NCI-H510A treated with DMSO at 0.1 percent for 48 hours (cell line): ENCODE data around the gene GOLIM4.
"Not testable (repeated sequence)": the region's sequence is repeated elsewhere in the genome, so short reads cannot be mapped to it uniquely, and the experiment has no call there.

Experiments
- DNase-seq: peaks from one replicate; lab custom pipeline; 2025; lab: John Stamatoyannopoulos, UW

Gene GOLIM4, protein sequence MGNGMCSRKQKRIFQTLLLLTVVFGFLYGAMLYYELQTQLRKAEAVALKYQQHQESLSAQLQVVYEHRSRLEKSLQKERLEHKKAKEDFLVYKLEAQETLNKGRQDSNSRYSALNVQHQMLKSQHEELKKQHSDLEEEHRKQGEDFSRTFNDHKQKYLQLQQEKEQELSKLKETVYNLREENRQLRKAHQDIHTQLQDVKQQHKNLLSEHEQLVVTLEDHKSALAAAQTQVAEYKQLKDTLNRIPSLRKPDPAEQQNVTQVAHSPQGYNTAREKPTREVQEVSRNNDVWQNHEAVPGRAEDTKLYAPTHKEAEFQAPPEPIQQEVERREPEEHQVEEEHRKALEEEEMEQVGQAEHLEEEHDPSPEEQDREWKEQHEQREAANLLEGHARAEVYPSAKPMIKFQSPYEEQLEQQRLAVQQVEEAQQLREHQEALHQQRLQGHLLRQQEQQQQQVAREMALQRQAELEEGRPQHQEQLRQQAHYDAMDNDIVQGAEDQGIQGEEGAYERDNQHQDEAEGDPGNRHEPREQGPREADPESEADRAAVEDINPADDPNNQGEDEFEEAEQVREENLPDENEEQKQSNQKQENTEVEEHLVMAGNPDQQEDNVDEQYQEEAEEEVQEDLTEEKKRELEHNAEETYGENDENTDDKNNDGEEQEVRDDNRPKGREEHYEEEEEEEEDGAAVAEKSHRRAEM

DNA sequence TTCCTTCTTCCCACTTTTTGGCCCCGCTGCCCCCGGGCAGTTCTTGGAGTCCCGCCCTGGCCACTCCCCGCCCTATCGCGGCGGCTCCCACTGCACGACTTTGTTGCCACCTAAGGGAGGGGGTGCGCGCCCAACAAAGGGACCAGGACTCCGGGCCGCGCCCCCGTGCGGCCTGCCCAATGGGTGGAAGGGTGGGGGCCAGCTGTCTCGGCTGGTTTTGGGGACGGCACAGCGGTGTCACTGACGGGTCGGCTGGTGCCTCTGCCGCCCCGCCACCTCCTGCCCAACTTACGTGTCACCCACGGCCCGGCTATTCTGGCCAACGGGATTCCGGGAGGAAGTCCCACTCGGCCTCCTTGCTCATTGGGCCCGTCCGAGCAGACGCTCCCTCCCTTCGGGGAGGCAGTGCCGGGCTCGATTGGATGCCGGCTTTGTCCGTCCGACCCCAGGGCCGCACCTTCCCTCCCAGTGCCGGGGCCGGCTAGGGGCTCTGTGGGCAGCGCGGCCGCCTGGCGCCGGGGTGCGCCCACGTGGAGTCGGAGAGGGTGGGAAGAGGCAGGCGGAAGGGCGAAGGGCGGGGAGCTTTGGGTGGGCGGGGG is at the start of gene GOLIM4:
Gene GOLIM4 (minus strand): TSS at position 314 of the 599 bp plus-strand sequence. CDS start 639 bp downstream, outside the sequence.
- peak; percentile 88 for DNase-seq

DNA sequence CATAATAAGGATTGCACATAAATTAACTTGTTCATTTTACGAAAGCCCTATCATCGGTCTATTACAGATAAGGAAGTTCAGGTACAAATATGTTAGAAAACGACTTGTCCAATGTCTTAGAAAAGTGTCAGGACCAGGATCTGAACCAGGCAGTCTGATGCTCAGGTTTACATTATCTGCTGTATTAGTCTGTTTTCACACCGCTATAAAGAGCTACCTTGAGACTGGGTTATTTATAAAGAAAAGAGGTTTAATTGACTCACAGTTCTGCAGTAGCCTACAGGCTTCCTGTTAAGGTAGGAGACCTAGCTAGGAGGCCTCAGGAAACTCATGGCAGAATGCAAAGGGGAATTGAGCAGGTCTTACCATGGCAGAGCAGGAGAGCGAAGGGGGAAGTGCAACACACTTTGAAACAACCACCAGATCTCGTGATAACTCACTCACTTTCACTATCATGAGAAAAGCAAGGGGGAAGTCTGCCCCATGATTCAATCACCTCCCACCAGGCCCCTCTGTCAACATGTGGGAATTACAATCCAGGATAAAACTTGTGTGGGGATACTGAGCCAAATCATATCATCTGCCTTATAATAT is 45.8 kb upstream of the GOLIM4 start:
- no peak for DNase-seq

DNA sequence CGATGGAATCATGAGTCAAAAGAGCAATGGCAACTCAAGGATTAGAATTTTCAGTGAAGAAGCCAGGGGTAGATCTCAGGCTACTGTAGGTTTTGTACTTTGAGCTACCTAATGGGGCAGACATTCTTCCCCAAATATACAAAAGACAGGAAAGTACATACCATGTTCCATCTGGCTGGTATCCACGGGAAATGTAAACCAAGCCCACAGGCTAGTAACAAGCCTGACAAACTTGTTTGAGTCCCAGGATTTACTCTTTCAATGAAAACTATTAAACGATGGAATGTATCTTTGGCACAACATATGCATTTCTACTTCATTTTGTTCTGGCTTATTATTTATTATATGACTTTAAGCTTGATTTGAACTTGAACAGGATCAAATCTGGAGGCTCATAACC is 44.2 kb upstream of the GOLIM4 start:
- no peak for DNase-seq

DNA sequence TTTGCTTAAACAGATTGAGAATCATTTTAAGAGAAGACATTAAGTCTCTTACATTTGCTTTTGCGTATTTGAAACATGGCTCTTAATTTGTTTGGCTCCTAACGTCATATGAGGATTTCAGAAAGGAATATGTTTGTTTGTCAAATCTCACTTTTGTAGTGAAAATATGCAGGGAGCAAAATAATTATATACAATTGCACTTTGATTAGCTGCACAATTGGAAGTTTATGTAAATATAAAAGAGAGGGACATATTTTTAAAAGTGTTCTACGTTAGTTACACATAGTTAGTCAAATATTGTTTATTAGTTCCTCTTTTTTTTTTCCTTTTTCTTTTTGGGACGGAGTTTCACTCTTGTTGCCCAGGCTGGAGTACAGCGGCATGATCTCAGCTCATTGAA is 42.7 kb upstream of the GOLIM4 start:
- no peak for DNase-seq

DNA sequence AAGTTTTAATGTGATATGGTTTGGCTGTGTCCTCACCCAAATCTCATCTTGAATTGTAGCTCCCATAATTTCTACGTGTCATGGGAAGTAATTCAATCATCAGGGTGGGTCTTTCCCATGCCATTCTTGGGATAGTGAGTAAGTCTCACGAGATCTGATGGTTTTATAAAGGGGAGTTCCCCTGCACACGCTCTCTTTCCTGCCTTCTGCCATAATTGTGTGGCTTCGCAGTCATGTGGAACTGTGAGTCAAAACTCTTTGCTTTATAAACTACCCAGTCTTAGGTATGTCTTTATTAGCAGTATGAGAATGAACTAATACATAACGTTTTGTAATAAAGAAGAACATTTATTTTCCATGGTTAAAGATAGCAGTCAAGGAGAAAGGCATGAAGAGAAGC is 39.2 kb upstream of the GOLIM4 start:
- no peak for DNase-seq

DNA sequence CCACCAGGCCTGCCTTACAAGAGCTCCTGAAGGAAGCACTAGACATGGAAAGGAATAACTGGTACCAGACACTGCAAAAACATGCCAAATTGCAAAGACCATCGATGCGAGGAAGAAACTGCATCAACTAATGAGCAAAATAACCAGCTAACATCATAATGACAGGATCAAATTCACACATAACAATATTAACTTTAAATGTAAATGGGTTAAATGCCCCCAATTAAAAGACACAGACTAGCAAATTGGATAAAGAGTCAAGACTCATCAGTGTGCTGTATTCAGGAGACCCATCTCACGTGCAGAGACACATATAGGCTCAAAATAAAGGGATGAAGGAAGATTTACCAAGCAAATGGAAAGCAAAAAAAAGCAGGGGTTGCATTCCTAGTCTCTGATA is 34.5 kb upstream of the GOLIM4 start:
- DNase-seq, result not testable (repeated sequence)

DNA sequence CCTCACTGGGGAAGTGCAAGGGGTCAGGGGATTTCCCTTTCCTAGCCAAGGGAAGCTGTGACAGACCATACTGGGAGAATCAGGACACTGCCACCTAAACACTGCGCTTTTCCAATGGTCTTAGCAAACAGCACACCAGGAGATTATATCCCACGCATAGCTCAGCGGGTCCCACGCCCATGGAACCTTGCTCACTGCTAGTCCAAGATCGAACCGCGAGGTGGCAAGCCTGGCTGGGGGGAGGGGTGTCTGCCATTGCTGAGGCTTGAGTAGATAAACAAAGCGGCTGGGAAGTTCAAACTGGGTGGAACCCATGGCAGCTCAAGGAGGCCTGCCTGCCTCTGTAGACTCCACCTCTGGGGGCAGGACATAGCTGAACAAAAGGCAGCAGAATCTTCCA is 32.7 kb upstream of the GOLIM4 start:
- not testable (repeated sequence) for DNase-seq

DNA sequence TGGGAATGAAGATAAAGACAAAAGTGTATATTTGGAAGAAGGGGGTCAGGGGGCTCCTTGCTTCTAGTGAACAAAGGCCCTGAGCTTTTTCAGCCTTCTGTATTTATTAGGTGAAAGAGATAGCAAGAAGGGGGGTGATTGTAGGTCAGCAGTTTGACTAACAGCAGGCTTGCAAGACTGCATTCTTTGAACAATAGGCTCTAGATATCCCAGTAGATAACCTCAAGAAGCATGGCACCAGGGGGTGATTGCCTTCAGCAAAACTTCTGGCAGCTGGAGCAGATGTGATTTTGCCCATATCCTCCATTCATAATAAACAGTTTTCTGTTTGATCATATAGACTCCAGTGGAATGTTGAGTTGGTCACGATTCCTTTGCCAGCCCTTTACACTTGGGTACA is 31.7 kb upstream of the GOLIM4 start:
- DNase-seq, result no peak

DNA sequence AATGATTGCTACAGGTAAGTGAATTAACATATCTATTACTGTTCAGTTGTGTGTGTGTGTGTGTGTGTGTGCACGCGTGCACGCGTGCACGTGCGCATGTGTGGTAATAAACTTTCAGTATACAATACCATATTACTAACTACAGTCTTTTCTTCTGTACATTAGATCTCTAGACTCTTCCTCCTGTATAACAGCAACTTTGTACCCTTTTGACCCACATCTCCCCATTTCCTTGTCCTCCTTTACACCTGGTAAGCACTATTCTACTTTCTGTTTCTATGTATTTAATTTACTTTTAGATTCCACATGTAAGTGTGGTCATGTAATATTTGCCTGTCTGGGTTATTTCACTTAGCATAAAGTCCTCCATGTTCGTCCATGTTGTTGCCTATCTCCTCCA is 29.1 kb upstream of the GOLIM4 start:
- DNase-seq, result no peak

DNA sequence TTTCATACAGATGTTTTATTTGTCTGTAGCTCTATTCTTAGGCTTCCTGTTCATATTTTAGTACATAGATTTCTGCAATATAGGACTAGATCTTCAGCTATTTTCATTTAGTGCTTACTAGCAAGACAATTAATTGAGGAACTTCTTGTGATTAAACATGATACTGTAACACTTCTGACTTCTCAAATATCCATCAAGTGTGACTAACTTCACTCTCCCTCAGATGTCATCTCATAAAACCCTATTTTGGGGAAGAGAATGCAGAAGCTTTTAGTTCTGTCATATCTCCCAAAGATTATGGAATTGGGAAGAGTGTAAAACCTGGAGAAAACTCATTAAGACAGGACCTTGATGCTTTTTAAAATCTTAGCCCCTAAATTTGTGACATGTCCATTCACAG is 28.6 kb upstream of the GOLIM4 start:
- DNase-seq, result no peak

DNA sequence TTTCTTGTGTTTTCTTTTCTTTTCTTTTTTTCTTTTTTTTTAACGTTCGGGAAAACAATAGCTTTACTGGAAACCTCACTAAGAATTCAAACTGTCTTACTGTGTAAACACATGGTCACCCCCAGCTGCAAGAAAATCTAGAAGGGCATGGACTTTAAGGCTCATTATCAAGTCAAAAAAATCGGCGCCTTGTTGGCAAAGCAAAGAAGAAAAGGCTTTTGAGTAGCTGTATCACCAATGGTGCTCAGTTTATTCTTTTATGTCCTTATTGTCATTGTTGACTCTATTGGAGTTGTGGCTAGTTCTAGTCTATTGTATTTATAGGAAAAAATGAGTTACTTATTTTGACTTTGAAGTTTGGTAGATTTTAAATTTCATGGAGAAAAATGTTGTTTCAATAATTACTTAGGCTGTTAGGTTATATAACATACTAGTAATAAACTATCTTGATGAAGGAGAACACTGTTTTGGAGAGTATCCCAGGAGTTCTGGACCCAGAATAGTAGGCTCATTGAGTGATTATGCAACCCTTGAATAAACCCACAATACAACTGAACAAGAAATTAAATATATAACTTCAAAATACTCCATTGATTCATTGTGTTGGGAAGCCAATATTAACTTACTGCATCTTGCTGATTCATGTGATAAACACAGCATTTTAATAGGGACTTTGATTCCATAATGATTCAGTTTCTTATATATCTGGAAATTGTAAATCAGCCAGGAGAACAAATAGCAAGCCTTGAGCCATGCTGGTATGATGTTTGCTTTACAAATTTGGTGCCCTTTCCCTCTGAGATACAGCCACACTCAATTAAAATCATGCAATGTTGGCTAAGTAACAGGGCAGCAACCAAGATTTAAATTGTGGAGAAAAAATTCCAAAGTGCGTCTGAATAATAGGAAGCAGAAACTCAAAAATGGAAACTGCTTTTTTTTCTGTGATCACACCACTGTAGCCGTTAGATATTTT is 27.8 kb upstream of the GOLIM4 start:
- no peak for DNase-seq

DNA sequence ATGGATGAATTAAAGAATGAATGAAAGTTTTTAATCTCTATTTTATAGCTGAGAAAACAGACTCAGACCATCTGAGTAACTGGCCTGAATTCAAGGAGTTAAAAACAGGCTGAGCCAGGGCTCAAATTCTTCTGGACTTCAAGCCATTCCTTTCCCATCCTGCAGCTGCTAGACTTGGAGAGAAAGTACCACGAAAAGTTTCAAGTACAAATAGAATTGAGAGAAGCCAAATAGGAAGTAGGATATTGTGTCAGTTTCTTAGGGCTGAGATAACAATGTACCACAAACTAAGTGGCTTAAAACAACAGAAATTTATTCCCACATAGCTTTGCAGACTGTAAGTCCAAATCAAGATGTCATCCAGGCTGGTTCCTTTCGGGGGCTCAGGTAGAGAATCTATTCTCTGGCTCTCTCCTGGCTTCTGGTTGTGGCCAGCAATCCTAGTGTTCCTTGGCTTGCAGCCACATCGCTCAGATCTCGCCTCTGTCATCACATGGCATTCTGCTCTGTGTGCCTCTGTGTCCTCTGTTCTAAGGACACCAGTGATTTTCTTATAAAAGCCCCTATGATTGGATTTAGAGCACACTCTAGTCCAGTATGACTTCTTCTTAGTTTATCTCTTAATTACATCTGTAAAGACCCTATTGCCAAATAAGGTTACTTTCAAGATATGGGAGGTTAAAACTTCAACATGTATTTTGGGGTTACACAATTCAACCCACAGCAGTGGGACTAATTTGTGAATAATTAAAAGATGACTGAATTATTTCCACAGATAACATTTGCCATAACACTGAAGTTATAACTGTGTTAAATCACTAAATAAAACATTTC is 25.7 kb upstream of the GOLIM4 start:
- DNase-seq, result no peak

DNA sequence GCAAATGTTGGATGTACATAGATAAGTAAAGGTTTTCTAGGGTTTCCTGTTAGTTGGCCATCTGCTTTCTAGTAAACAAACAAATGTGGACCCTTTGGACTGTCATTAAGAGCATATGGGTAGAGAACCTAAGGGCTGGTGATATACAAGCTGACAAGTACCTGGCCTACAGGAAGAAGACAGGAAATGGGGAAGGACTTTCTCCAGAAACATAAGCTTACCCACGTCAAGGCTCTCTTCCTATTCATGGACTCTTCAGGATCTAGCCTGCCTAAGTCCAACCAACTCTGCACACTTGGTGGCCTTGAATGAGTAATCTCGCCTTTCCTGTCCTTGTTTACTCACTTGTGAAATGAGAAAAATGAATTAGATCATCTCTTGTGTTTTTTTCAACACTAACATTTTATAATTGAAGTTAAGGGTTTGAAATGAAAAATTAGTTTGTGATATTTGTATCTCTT is 22.2 kb upstream of the GOLIM4 start:
- peak; percentile 85 for DNase-seq

DNA sequence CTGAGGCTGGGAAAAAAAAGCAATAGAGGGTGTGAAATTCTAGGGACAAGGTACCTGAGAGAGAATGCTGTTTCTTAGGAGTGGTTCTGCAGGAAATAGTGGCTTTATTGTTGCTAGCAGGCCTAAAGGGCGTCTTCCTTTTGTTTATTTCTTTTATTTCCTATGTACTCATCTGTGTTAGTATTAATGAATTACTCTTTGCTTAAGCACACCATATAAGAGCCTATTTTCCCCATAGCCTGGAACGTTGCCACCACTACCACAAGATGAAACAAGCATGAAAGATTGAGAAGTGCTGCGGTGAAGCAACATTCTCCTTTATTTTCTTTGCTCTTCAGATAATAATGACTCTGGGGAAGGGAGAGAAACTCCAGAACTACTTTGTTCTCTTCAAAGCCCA is 21.3 kb upstream of the GOLIM4 start:
- DNase-seq, result peak; percentile 47

DNA sequence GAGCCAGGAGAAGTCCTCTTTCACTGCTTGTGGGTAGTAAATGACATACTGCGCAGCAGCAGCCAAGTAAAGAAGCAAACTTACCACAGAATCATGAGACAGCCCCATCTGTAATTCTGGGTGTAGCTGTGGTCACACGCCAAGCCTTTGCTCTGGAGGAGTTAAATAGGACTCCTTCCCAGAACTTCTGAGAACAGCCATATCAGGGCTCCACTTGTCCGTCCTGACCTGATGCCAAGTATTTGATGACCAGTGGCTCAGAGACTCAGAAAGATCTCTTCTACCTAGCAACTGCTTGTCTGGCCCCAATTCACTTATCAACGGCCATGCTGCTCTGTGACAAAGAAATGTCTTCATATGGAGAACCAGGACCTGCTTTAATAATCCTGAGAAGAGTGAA is 20.6 kb upstream of the GOLIM4 start:
- DNase-seq, result no peak

DNA sequence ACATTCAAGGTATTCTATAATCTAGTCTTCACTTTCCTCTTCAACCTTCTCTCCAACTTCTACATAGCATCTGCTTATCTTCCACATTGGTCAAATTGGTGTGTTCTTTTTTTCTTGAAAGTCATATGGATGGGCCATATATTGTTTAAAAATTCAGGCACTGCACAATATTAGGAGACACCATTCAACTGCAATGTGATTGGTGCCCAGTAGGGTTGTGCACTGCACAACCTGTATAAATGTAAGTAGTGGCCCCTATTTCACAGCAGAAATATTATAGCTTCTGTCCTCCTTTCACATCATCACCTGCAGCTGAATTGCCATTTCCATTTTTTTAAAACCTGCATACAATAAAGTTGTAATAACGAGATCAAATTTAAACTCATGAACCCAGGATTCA is 18.1 kb upstream of the GOLIM4 start:
- no peak for DNase-seq

DNA sequence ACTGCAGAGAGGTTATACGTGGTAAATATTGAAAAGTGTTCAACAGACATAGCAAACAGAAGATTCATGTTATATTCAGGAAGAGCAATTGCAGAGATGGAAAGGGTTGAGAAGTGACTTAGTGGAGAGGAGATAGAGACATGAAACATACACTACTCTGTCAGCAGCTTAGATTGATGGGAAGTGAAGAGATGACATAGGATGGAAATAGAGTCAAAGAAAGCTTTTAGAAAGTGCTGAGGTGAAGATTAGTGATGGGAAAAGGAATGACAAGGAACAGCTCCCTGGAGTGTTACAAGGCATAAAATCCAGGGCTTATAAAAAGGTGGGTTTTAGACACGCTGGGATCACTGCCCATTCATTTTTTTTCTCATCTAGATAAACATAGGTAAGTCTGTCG is 17.2 kb upstream of the GOLIM4 start:
- DNase-seq, result no peak

DNA sequence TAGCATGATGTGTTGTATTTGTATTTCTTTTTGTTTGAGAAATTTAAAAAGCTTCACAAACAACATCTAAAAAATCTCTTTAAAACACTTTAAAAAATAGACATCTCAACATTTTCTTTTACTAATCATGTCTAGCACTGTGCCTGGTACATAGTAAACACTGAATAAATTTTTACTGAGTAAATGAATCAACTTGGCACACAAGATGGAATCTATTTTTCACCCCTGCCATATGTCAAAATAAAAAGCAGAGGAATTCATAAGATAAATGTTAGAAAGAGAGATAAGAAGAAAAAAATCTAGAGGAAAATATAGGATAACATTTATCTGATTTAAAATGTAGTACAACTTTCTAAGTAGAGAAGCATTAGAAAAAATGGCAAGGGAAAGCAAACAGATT is 8.6 kb upstream of the GOLIM4 start:
- DNase-seq, result no peak

DNA sequence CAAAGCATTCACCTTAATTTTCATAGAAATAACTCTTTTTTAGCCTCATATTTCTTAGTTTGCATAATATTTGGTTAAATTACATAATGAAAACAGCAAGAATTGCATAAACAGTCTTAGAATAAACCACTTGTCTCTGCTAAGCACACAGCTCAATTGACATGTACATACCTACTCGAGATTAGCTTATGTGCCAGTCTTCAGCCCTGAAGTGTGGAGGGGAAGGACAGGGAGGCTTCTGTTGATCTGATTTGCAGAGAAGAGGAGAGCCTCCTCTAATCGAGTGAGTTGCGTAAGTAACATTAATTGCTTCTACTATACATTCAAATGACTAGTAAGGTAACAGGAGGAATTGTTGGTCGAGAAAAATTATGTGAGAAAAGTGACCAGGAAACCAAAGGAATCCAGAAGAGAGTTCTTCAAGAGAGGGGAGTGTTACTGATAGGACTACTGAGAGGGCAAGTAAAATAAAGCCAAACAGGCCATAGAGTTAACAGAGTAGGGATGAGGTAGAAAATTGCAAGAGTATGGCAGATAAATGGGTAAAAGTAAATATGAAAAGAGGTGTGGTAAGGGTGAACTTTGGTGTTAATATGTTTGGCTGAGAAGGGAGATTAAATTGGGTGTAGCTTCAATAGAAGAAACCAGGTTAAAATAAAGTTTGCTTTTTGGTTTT is 7.1 kb upstream of the GOLIM4 start:
- peak; percentile 14 for DNase-seq
